AG10803 (cell line): Measurements from ENCODE around the gene MRPL24.
A peak's percentile ranks its signal among the peaks of the same experiment; 100 is the strongest.

ENCODE experiments used
- DNase-seq: peaks from one replicate; pipeline ENCODE4 v3.0.0; 2010; ENCODE audit warnings: low read depth
- H3K4me3 ChIP-seq: 2 replicates; pipeline ENCODE4 v1.5.1; 2011; ENCODE audit warnings: mild to moderate bottlenecking, low read length, control low read depth
- TF ChIP-seq, protein P1 (sequence below): conservative IDR thresholded peaks from 2 replicates; pipeline ENCODE4 v1.5.1; 2011; ENCODE audit warnings: mild to moderate bottlenecking, low read length, control low read depth, inconsistent platforms

MRPL24 gene

DNA sequence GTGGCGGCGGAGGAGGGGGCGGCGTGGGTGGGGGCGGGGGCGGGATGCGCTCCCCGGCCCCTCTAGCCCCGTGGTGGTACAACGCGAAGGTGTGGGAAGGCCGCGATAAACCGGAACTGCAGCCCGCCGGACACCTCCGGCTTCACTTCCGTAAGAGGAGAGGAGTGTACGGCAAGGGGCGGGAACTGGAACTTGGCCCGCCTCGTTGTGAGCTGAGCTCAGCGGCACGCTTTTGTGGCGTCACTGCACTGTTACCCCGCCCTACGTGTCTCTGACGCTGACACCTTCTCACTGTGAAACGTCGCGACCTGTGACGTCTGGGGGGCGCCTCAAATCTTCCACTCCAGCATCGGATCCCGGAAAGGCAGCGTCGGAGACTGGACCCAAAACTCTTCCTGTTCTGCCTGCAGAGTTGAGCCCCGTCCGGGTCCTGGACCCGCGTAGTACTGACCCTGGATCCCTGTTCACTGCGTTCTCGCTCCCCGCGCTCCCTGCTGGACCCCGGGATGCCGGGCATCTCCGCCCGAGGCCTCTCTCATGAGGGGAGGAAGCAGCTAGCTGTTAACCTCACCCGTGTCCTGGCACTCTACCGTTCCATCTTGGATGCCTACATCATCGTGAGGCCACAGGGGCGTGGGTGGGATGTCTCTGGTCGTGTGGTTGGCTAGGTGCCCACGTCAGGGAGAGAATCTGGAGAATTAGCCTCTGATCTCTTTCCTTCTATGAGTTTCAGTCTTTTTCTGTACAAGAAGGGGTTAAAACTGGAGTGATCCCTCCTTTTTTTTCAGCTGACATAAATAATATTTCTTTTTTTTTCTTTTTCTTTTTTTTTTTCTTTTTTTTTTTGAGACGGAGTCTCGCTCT lies 12.1 kb downstream of the MRPL24 start, which contains the start of gene ISG20L2:
ISG20L2 (minus strand) TSS at position 168 of the 864 bp plus-strand sequence. CDS start 1,114 bp downstream, outside the sequence.
- peak; percentile 97 for DNase-seq
- TF ChIP-seq, protein P1, sequence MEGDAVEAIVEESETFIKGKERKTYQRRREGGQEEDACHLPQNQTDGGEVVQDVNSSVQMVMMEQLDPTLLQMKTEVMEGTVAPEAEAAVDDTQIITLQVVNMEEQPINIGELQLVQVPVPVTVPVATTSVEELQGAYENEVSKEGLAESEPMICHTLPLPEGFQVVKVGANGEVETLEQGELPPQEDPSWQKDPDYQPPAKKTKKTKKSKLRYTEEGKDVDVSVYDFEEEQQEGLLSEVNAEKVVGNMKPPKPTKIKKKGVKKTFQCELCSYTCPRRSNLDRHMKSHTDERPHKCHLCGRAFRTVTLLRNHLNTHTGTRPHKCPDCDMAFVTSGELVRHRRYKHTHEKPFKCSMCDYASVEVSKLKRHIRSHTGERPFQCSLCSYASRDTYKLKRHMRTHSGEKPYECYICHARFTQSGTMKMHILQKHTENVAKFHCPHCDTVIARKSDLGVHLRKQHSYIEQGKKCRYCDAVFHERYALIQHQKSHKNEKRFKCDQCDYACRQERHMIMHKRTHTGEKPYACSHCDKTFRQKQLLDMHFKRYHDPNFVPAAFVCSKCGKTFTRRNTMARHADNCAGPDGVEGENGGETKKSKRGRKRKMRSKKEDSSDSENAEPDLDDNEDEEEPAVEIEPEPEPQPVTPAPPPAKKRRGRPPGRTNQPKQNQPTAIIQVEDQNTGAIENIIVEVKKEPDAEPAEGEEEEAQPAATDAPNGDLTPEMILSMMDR = 0 out of 2 replicates have a peak, but pooled peaks have one; percentile 9
- H3K4me3 ChIP-seq = peak within 1 kb of the TSS; percentile 100

DNA sequence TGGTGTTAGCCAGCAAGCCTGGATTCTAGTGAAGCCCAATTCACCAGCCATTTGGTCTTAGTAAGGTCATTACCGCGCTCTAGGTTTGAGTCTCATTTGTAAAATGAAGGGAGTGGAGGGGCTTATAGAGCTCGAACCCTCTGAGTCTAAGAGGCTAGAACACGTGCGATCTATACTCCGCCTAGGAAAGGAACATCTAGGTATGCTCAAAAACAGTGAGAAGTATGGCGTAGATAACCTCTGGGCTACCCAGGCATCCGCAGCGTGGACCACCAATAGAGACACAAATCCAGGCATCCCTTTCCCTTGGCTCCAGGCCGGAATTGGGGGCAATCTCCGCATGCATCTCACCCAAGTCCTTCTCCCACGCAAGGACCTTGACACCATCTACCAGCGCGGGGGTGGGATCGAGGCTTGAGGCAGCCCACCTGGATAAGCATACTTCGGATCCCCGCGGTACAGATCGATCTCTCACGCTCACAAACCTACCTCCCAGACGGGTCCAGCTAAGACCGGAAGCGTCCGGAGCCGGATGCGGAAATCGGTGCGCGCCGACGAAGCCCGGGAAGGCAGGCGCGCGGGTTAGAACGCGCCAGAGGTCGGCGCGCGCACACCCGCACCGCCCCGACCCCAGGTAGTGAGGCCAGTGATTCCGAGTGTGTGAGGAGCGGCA lies 12.8 kb downstream of the MRPL24 start, which contains the start of gene METTL25B:
METTL25B (plus strand) TSS at position 544 of the 673 bp plus-strand sequence. CDS start 636 bp downstream, outside the sequence.
- TF ChIP-seq, protein P1 = no peak
- H3K4me3 ChIP-seq = peak within 1 kb of the TSS; percentile 100
- DNase-seq = peak; percentile 75

DNA sequence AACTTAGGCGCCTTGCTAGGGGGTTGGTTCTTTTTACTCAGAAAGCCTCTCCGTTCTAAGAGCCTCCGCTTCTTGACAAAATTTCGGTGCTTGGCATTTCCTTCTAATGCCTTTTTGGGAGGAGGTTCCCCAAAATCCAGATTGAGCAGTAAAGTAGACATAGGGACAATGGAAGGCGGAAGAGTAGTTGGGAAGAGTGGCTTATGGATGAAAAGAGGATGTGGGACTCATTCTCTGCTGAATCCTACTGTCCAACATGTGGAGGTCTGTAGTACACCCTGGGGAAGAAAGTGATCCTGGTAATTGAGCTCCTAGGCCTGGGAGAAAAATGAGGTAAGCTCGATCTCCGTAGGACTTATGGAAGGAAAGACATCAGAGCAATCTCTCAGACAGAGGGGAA lies 13.4 kb downstream of the MRPL24 start:
- H3K4me3 ChIP-seq = peak overlapping the region; percentile 100
- DNase-seq = no peak
- TF ChIP-seq, protein P1 = no peak

DNA sequence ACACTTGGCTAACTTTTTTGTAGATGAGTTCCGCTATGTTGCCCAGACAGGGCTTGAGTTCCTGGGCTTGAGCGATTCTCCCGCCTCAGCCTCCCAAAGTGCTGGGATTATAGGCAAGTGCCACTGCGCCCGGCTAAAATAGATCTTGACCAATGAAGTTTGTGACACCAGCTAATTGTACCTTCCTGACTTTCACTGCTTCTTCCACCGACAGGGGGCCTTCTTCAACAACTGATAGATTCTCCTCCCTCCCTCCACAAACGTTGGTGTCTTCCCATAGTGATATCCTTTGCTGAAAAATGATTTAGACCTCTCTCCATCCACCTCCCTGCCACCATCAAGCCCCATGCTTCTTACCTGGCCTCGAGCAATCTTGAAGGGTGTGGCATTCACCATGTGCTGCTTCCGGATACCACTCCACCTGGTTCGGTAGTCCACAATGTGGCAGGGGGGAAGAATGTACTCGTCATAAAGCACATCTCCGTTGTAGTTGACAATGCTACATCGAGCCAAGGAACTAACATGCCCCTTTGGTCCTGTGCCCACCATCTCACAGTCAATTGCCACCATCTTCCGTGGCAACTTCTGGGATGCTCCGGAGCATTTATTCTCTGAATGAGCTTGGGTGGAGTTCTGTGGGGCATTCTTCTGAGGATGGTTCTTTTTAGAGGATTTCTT lies 14.2 kb downstream of the MRPL24 start:
- peak; percentile 74 for DNase-seq
- peak overlapping the region; percentile 100 for H3K4me3 ChIP-seq
- TF ChIP-seq, protein P1 = peak; percentile 80

DNA sequence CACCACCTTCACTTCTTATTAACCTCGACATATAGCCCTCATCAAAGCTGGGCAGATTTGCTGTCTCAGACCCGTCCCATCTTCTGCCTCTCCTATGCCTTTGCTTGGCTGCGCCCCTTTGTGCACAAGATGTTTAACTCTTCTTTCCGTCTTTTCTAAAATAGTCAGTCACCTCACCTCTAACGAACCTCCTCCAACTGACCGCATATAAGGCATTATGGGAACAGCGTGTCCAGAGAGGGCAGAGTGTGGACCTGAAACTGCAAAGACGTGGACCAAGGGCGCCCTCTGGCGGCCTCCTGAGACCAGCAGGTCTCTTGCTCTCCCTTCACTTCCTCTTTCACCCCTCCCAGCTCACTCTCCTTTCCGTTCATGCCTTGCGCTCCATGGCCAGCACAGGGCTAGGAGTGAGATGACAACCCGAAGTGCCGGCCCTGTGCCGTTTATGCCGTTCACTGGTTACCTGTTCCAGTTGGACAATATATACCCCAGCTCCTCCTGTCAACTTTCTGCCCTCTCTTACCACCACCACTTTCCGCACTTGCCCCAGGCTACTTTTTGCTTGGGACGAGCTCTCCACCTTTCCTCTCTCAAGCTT lies 15.1 kb downstream of the MRPL24 start:
- TF ChIP-seq, protein P1 = peak; percentile 98
- peak overlapping the region; percentile 100 for H3K4me3 ChIP-seq
- DNase-seq = peak; percentile 86

DNA sequence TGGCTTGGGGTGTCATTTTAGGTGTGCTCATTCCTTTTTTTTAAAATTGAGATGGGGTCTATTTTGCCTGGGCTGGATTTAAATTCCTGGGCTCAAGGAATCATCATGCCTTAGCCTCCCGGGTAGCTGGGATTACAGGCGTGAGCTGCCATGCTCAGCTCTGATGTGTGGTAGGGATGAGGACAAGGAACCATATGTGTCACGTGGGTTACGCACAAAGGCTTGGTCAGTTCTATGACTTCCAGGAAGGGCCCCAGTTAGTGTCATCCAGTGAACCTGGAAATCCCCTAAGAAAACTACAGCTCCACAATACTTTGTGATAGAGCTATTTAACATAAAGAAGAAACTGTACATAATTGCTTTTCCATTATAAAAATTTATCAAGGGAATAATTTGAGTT lies 19.4 kb downstream of the MRPL24 start:
- TF ChIP-seq, protein P1 = no peak
- no peak overlapping the region for H3K4me3 ChIP-seq
- DNase-seq = no peak
